Kidney (tissue), 14 donors: ENCODE results near the gene APOA5. TPM values are rescaled to one million over a fixed set of nuclear protein-coding genes. Genes with fewer than 3 reads are reported as not detected.

Experiments
- DNase-seq, 5 donors: peaks; one replicate each; pipeline ENCODE4 v3.0.0-alpha.2; 2013 to 2020
- FAIRE-seq: peaks from 2 replicates; lab custom pipeline; 2012; peaks lifted over from hg19 to GRCh38; lab: Jason Lieb, UNC
- H3K27ac ChIP-seq, 2 donors: one replicate each; pipeline ENCODE4 v1.7.0; 2013; ENCODE audit warnings: low read depth in 2 of 2, low read length in 2 of 2, inconsistent platforms in 1 of 2
- H3K27me3 ChIP-seq: one replicate; pipeline ENCODE4 v1.7.1; 2013; ENCODE audit warnings: low read length, inconsistent platforms; ENCODE audit not compliant: control insufficient read depth, insufficient read depth
- H3K36me3 ChIP-seq, 3 donors: one replicate each; pipeline versions ENCODE4 v1.7.0 to v1.7.1; 2013; ENCODE audit warnings: low read length in 3 of 3, control low read depth in 1 of 3, inconsistent platforms in 1 of 3; ENCODE audit not compliant: insufficient read depth in 3 of 3, control insufficient read depth in 2 of 3
- H3K4me1 ChIP-seq, 3 donors: one replicate each; pipeline versions ENCODE4 v1.7.0 to v1.7.1; 2013; ENCODE audit warnings: low read length in 3 of 3, inconsistent platforms in 1 of 3, low read depth in 1 of 3; ENCODE audit not compliant: control insufficient read depth in 2 of 3, insufficient read depth in 2 of 3
- H3K4me3 ChIP-seq, 3 donors: one replicate each; pipeline versions ENCODE4 v1.7.0 to v1.8.1; 2013; ENCODE audit warnings: low read length in 3 of 3, control low read depth in 1 of 3, inconsistent platforms in 1 of 3
- H3K9ac ChIP-seq, 3 donors: one replicate each; pipeline versions ENCODE4 v1.7.0 to v1.7.1; 2013; ENCODE audit warnings: low read length in 3 of 3, control low read depth in 1 of 3, inconsistent platforms in 1 of 3
- H3K9me3 ChIP-seq, 3 donors: one replicate each; pipeline versions ENCODE4 v1.7.0 to v1.7.1; 2013; ENCODE audit warnings: low read length in 3 of 3, control low read depth in 1 of 3, inconsistent platforms in 1 of 3; ENCODE audit not compliant: control insufficient read depth in 2 of 3, insufficient read depth in 1 of 3
- intact Hi-C: fragments of 100-400 bp; cut with DNase I; formaldehyde crosslinking; loops from one replicate; pipeline ENCODE4 v1.11.1; 2022
- polyA plus RNA-seq: library from polyadenylated mRNA; stranded (reverse); fragments of 350-450 nt; fragmentation: Illumina TruSeq; extraction: RNeasy Lipid Tissue Mini Kit (QIAGEN cat#74804); gene quantifications from one replicate; pipeline ENCODE4 v1.2.3, GENCODE V29; 2014; ENCODE audit warnings: low read depth, low replicate concordance; ENCODE audit not compliant: insufficient read depth
- total RNA-seq: library from RNA; stranded (reverse); fragmentation: NEBNext Ultra II Directional; extraction: Animal tissue kit (Norgen Biotek cat#: 25700); gene quantifications from one replicate; pipeline ENCODE4 v1.2.1, GENCODE V29; 2021
- TF ChIP-seq, protein P1 (sequence below): IDR thresholded peaks from 3 replicates; pipeline ENCODE4 v1.5.1; 2012; ENCODE audit warnings: mild to moderate bottlenecking, moderate library complexity, borderline replicate concordance; ENCODE audit not compliant: insufficient read depth; ENCODE audit errors: extremely low read depth
- donor health status: control.
- donor health status: control.
- donor health status: control.
- donor health status: control.
- donor health status: control.
- donor health status: DM: yes; HTN: yes; CAD: no.
- donor health status: Normal renal cell carcinoma (clear cell type).

The APOA5 gene
- total and polyA plus RNA-seq, 2 donors from 2014 or later = not detected

DNA sequence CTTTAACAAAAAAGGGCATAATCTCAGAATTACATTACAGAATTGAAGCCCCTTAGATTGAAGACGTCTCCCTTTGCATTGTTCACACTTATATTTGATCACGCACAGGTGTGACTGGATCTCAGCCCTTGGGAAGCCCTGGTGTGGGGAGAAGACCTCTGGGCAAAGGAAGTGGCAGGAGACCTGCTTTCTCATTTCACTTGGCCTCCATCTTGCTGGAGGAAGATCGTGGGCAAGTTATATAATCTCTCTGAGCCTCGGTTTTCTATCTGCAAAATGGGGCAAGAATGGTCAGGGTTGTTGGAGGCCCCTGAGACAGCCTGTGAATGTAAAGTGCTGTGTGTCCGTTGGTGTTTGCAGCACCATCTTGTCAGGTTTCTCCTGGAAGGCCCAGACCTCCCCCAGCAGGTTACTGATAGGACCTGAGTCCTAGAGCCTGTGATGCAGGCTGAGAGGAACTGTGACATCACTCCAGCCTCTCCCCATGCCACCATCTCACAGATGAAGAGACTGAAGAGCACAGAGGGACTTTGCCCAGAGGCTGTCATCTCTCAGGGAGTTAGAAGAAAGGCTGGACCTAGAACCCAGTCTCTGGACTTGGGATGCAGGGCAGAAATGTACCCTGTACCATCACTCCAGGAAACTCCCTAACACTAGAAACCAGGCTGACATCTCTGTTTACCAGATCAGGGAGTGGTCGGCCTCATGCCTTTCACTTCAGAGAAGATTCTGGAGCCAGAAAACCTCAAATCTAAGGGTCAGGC is 46.8 kb upstream of the APOA5 start:
- no peak overlapping the region for H3K27ac ChIP-seq
- intact Hi-C loops = no loop called here
- FAIRE-seq = no peak

DNA sequence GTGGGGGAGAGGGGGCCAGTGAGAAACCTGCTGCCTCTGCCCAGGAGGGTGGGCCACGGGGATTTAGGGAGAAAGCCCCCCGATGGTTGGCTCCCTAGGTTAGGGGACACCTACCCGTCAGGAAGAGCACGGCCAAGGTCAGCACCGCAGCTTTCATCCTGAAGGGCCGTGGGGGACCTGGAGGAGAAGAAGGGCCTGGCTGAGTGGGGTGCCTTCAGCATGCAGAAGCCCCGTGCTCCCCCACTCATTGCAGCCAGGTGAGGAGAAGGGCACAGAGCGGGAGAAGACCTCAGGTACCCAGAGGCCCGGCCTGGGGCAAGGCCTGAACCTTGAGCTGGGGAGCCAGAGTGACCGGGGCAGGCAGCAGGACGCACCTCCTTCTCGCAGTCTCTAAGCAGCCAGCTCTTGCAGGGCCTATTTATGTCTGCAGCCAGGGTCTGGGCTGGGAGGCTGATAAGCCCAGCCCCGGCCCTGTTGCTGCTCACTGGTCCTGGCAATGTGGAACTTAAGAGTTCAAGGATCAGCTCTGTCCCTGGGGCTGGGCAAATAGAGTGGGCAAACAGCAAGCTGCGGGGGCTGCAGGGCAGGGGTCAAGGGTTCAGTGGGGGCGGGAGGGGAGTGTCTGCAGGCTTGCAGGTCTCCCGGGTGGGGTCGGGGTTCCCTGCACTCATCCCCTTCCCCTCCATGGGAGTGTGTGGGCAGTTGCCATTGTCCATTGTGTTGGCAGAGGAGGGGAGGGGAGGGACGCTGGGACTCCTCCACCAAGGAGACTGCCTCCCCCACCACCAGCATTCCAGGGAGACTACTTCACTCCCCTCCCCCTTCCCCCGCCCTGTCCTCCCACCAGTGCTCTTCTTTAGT is 45.8 kb upstream of the APOA5 start, which contains the start of gene APOA1:
TSS of gene APOA1 (minus strand) at position 392 of the 861 bp plus-strand sequence. CDS start at position 157, 235 bp downstream.
- no peak within 1 kb of the TSS for H3K4me3 ChIP-seq
- DNase-seq = peak in 4 of 5 donors; percentile 55 to 84 (median 68)
- intact Hi-C loops = no loop called here
- H3K27ac ChIP-seq = no peak within 1 kb of the TSS
- TF ChIP-seq, protein P1, sequence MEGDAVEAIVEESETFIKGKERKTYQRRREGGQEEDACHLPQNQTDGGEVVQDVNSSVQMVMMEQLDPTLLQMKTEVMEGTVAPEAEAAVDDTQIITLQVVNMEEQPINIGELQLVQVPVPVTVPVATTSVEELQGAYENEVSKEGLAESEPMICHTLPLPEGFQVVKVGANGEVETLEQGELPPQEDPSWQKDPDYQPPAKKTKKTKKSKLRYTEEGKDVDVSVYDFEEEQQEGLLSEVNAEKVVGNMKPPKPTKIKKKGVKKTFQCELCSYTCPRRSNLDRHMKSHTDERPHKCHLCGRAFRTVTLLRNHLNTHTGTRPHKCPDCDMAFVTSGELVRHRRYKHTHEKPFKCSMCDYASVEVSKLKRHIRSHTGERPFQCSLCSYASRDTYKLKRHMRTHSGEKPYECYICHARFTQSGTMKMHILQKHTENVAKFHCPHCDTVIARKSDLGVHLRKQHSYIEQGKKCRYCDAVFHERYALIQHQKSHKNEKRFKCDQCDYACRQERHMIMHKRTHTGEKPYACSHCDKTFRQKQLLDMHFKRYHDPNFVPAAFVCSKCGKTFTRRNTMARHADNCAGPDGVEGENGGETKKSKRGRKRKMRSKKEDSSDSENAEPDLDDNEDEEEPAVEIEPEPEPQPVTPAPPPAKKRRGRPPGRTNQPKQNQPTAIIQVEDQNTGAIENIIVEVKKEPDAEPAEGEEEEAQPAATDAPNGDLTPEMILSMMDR = no peak
- no peaks in the 10 kb centered on the region for H3K9me3 ChIP-seq
- no peak for FAIRE-seq
- no peaks in the 10 kb centered on the region for H3K36me3 ChIP-seq
- H3K4me1 ChIP-seq = peaks cover 0 to 8% (median 6%) of the 10 kb centered on the region in 3 donors
- H3K9ac ChIP-seq = no peak within 1 kb of the TSS
- H3K27me3 ChIP-seq = no peaks in the 10 kb centered on the region

More for the DNA sequence above, 46.8 kb upstream of the APOA5 start:
- H3K9ac ChIP-seq = no peak overlapping the region
- no peaks in the 10 kb centered on the region for H3K9me3 ChIP-seq
- H3K4me3 ChIP-seq = no peak overlapping the region
- H3K36me3 ChIP-seq = peaks cover 0 to 7% (median 0%) of the 10 kb centered on the region in 3 donors
- TF ChIP-seq, protein P1 = no peak
- peaks cover 0 to 15% (median 8%) of the 10 kb centered on the region in 3 donors for H3K4me1 ChIP-seq
- DNase-seq = no peak
- H3K27me3 ChIP-seq = no peaks in the 10 kb centered on the region

DNA sequence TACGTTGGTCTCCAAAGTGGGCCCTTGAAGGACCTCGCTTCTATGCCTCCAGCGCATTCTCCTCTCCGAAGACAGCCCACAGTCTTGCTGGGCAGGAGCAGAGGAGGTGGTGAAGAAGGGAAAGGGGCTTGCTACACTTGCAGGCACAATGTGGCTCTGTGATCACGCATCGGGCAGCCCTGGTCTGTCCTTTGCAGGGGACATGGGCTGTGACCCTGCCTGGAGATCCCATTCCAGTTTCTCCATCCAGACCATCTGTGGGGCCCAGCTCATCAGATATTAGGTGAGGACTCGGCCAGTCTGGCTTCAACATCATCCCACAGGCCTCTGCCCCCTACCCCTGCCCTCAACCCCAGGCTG is 44.9 kb upstream of the APOA5 start:
- no peak overlapping the region for H3K4me3 ChIP-seq
- no peak for DNase-seq
- H3K27me3 ChIP-seq = no peaks in the 10 kb centered on the region
- intact Hi-C loops = no loop called here
- peaks cover 0 to 8% (median 6%) of the 10 kb centered on the region in 3 donors for H3K4me1 ChIP-seq
- TF ChIP-seq, protein P1 = no peak
- no peaks in the 10 kb centered on the region for H3K36me3 ChIP-seq
- H3K9me3 ChIP-seq = no peaks in the 10 kb centered on the region
- H3K9ac ChIP-seq = no peak overlapping the region
- FAIRE-seq = no peak
- no peak overlapping the region for H3K27ac ChIP-seq
